Measurements from ENCODE around the gene DARS2.

Gene DARS2

GRCh38 chr1:173868266-173869020 lies 44.0 kb downstream of the DARS2 start, which contains the start of gene ZBTB37:
Gene ZBTB37, plus strand, starts transcription at chr1:173868380. Its CDS starts 1,846 bp downstream, at chr1:173870226.
- Histone ChIP-seq H3K4me1 (ENCODE audit: insufficient read depth, low read length, poor library complexity, severe bottlenecking) (peaks cover 65% of the 10 kb centered on the region), H4K20me1 (ENCODE audit: insufficient read depth, low read length, poor library complexity, severe bottlenecking) (peaks cover 43% of the 10 kb centered on the region), H3K9me2 (replicated peaks; ENCODE audit: low read depth, low read length) (no peaks in the 10 kb centered on the region), H3K79me2 (ENCODE audit: insufficient read depth, low read length) (peaks cover 66% of the 10 kb centered on the region), H3K27me3 (ENCODE audit: insufficient read depth, low read length, poor library complexity, severe bottlenecking) (peaks cover 8% of the 10 kb centered on the region), H3K4me3 (ENCODE audit: low read length, poor library complexity, severe bottlenecking) (peak within 1 kb of the TSS; percentile 92), H3K36me3 (ENCODE audit: insufficient read depth, low read length) (peaks cover 37% of the 10 kb centered on the region), H2AFZ (ENCODE audit: low read length) (peak within 1 kb of the TSS; percentile 92), H3K4me2 (ENCODE audit: low read depth, low read length, poor library complexity, severe bottlenecking) (peak within 1 kb of the TSS; percentile 92), H3K9ac (ENCODE audit: low read depth, low read length, poor library complexity, severe bottlenecking) (peak within 1 kb of the TSS; percentile 92), H3F3A (ENCODE audit: low read depth) (peaks cover 19% of the 10 kb centered on the region), H3K9me3 (ENCODE audit: insufficient read depth, low read depth, low read length) (no peaks in the 10 kb centered on the region)
- TF ChIP-seq EZH2phosphoT487 (IDR thresholded peaks at IDR 0.05; ENCODE audit: borderline replicate concordance) = no peak
- TF ChIP-seq, protein P1, sequence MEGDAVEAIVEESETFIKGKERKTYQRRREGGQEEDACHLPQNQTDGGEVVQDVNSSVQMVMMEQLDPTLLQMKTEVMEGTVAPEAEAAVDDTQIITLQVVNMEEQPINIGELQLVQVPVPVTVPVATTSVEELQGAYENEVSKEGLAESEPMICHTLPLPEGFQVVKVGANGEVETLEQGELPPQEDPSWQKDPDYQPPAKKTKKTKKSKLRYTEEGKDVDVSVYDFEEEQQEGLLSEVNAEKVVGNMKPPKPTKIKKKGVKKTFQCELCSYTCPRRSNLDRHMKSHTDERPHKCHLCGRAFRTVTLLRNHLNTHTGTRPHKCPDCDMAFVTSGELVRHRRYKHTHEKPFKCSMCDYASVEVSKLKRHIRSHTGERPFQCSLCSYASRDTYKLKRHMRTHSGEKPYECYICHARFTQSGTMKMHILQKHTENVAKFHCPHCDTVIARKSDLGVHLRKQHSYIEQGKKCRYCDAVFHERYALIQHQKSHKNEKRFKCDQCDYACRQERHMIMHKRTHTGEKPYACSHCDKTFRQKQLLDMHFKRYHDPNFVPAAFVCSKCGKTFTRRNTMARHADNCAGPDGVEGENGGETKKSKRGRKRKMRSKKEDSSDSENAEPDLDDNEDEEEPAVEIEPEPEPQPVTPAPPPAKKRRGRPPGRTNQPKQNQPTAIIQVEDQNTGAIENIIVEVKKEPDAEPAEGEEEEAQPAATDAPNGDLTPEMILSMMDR (conservative IDR thresholded peaks at IDR 0.05; ENCODE audit: low read length) = no peak

GRCh38 chr1:173869021-173869359 lies 44.5 kb downstream of the DARS2 start:
- H3K36me3 ChIP-seq (ENCODE audit: insufficient read depth, low read length) = peaks cover 31% of the 10 kb centered on the region
- H3K27me3 ChIP-seq (ENCODE audit: insufficient read depth, low read length, poor library complexity, severe bottlenecking) = peaks cover 8% of the 10 kb centered on the region
- H3K9ac ChIP-seq (ENCODE audit: low read depth, low read length, poor library complexity, severe bottlenecking) = peak overlapping the region; percentile 78
- H3F3A ChIP-seq (ENCODE audit: low read depth) = peaks cover 13% of the 10 kb centered on the region
- peaks cover 37% of the 10 kb centered on the region for H4K20me1 ChIP-seq (ENCODE audit: insufficient read depth, low read length, poor library complexity, severe bottlenecking)
- TF ChIP-seq, protein P1 (conservative IDR thresholded peaks at IDR 0.05; ENCODE audit: low read length) = no peak
- H3K4me2 ChIP-seq (ENCODE audit: low read depth, low read length, poor library complexity, severe bottlenecking) = peak overlapping the region; percentile 89
- peak overlapping the region; percentile 92 for H3K4me3 ChIP-seq (ENCODE audit: low read length, poor library complexity, severe bottlenecking)
- H3K9me3 ChIP-seq (ENCODE audit: insufficient read depth, low read depth, low read length) = no peaks in the 10 kb centered on the region
- H3K4me1 ChIP-seq (ENCODE audit: insufficient read depth, low read length, poor library complexity, severe bottlenecking) = peaks cover 61% of the 10 kb centered on the region
- H3K79me2 ChIP-seq (ENCODE audit: insufficient read depth, low read length) = peaks cover 65% of the 10 kb centered on the region
- no peaks in the 10 kb centered on the region for H3K9me2 ChIP-seq (replicated peaks; ENCODE audit: low read depth, low read length)
- H2AFZ ChIP-seq (ENCODE audit: low read length) = peak overlapping the region; percentile 92; the same call in 1 of the 2 replicates

DNA sequence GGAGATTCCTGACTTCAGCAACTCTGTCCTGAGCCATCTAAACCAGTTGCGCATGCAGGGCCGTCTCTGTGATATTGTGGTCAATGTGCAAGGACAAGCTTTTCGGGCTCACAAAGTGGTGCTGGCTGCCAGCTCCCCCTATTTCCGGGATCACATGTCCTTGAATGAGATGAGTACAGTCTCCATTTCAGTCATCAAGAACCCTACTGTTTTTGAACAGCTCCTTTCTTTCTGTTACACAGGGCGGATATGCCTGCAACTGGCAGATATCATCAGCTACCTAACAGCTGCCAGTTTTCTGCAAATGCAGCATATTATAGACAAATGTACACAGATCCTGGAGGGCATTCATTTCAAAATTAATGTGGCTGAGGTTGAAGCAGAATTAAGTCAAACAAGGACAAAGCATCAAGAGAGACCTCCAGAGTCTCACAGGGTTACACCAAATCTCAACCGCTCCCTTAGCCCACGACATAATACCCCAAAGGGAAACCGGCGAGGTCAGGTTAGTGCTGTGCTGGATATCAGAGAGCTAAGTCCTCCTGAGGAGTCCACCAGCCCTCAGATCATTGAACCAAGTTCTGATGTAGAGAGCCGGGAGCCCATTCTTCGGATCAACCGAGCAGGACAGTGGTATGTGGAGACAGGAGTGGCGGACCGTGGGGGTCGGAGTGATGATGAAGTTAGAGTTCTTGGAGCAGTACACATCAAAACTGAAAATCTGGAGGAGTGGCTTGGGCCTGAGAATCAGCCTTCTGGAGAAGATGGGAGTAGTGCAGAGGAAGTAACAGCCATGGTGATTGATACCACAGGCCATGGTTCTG lies 46.0 kb downstream of the DARS2 start:
- peak overlapping the region; percentile 92 for H3K4me3 ChIP-seq (ENCODE audit: low read length, poor library complexity, severe bottlenecking)
- peak overlapping the region; percentile 89 for H3K4me2 ChIP-seq (ENCODE audit: low read depth, low read length, poor library complexity, severe bottlenecking)
- H2AFZ ChIP-seq (ENCODE audit: low read length) = peak overlapping the region; percentile 31
- peaks cover 22% of the 10 kb centered on the region for H4K20me1 ChIP-seq (ENCODE audit: insufficient read depth, low read length, poor library complexity, severe bottlenecking)
- no peaks in the 10 kb centered on the region for H3K9me3 ChIP-seq (ENCODE audit: insufficient read depth, low read depth, low read length)
- no peak for TF ChIP-seq EZH2phosphoT487 (IDR thresholded peaks at IDR 0.05; ENCODE audit: borderline replicate concordance)
- TF ChIP-seq, protein P1 (conservative IDR thresholded peaks at IDR 0.05; ENCODE audit: low read length) = no peak
- no peaks in the 10 kb centered on the region for H3K9me2 ChIP-seq (replicated peaks; ENCODE audit: low read depth, low read length)
- H3K9ac ChIP-seq (ENCODE audit: low read depth, low read length, poor library complexity, severe bottlenecking) = peak overlapping the region; percentile 78
- H3K4me1 ChIP-seq (ENCODE audit: insufficient read depth, low read length, poor library complexity, severe bottlenecking) = peaks cover 48% of the 10 kb centered on the region
- H3K27me3 ChIP-seq (ENCODE audit: insufficient read depth, low read length, poor library complexity, severe bottlenecking) = peaks cover 8% of the 10 kb centered on the region
- H3F3A ChIP-seq (ENCODE audit: low read depth) = peaks cover 12% of the 10 kb centered on the region
- peaks cover 51% of the 10 kb centered on the region for H3K79me2 ChIP-seq (ENCODE audit: insufficient read depth, low read length)
- H3K36me3 ChIP-seq (ENCODE audit: insufficient read depth, low read length) = peaks cover 16% of the 10 kb centered on the region

Measured in Loucy (cell line).